Fibroblast of upper back skin (primary cell): ENCODE measurements around the gene EPRS1.
"Not testable (repeated sequence)": the region's sequence is repeated elsewhere in the genome, so short reads cannot be mapped to it uniquely, and the experiment has no call there.

Experiments used
- DNase-seq: peaks from one replicate; pipeline ENCODE4 v3.0.0-alpha.2; 2013

EPRS1 gene

GRCh38 chr1:220046052-220046930, at the start of gene EPRS1:
TSS of gene EPRS1 (minus strand) at chr1:220046505. CDS start at chr1:220046388, 117 bp downstream.
- peak; percentile 98 for DNase-seq

DNA sequence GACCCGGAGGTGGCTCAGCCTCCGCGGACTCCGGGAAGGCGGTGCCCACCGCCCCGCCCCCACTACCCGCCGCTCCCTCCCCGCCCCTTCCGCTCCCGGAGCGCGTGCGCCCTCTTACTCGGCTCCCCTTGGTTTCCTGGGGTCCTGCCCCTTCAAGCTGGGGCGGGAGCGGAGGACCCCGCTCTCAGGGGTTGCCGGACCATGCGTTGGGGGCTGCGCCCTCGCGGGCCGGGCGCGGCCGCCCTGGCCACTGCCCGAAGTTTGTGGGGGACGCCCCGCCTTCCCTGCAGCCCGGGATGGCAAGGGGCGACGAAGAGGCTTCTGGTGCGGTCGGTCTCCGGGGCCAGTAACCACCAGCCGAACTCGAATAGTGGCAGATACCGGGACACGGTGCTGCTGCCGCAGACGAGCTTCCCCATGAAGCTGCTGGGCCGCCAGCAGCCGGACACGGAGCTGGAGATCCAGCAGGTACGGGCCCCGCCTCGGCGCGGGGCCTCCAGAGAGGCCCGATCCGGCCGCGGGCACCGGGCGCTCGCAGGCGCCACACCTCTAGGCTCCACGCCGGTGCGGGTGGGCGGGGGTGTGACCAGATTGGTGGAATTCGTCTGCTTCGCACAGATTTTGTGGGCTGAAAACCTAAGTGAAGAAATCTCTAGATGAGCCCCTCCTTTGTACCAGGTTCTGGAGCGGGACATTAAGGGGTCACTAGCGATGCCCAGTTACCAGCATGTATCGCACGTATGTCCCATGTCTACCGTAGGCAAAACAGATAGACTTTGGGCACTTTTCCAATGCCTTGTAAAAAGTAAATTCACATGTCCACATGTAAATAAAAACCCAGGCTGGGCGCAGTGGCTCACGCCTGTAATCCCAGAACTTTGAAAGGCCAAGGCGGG, 48.0 kb upstream of the EPRS1 start, which contains the start of gene IARS2:
IARS2 (plus strand) TSS at position 117 of the 896 bp plus-strand sequence; CDS start at position 202, 85 bp downstream.
- peak; percentile 82 for DNase-seq

GRCh38 chr1:220093361-220094015, 47.2 kb upstream of the EPRS1 start:
- DNase-seq = no peak

- no peak for DNase-seq
Observed at GRCh38 chr1:220092694-220093093, 46.4 kb upstream of the EPRS1 start.

DNA sequence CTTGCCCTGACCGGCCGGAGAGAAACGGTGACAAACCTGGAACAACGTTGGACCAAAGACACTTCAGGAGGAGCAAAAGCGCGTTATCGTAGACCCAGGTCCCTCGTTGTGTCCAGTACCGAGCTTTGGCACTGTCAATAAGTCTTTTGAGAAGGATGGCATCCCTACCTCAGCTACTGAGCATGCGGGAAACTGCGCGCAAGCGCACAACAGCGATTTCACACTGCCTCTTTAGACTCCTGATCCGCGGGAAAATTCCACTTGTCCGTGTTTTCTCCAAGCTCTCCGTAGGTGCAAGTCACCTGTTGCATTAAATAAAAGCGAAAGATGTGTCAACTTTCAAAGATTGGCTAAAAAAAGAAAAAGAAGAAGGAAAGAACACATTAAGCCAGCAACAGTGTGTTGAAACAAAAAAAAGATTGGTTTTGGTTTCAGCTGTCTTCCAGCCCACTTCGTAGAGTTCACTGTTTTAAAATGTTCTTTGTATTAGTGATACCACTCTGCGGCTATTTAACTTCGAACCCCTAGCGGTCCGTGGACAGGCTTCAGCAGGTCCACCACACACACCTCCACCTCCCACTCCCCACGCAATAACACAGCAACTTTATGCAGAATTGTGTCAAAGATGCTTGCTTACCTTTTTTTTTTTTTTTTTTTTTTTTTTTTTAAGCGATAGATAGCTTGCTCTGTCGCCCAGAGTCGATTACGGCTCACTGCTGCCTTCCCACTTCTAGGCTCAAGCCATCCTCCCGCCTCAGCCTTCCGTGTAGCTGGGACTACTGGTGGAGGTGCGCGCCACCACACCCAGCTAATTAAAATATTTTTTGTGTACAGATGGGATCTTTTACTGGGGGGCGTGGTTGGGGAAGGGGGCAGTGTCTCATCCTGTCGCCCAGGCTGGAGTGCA, 43.6 kb upstream of the EPRS1 start, which contains the start of gene BPNT1:
BPNT1 (minus strand) TSS at position 139 of the 907 bp plus-strand sequence. CDS start 9,942 bp downstream, outside the sequence.
- peak; percentile 92 for DNase-seq

DNA sequence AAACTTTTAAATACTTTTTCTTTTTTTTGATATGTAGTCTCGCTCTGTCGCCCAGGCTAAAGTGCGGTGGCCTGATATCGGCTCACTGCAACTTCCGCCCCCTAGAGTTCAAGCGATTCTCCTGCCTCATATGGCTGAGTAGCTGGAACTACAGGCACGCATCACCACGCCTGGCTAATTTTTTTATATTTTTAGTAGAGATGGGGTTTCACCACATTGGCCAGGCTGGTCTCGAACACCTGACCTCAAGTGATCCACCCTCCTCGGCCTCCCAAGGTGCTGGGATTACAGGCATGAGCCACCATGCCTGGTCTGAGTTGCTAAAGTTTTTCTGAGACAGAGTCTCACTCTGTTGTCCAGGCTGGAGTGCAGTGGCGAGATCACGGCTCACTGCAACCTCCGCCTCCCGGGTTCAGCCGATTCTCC, 40.0 kb upstream of the EPRS1 start:
- DNase-seq = not testable (repeated sequence)

DNA sequence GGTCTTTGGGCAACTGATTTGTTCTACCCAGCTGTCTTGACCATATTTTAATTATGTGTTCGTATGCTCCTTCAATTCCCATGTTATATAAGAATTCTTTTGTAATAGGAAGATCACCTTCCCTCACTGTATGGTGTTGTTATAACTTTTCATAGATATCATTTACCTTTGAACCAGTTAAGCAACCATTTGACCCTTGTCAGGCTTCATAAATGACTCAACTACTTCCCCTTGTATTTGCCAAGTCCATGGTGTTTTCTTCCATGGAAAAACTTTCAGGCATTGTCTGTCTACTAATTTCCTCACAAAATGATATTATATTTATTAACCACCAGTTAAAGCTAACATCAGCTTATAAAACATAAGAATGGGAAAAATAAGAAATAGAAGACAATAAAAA, 38.2 kb upstream of the EPRS1 start:
- no peak for DNase-seq

- no peak for DNase-seq
Observed at GRCh38 chr1:220077887-220078286, 31.6 kb upstream of the EPRS1 start.

DNA sequence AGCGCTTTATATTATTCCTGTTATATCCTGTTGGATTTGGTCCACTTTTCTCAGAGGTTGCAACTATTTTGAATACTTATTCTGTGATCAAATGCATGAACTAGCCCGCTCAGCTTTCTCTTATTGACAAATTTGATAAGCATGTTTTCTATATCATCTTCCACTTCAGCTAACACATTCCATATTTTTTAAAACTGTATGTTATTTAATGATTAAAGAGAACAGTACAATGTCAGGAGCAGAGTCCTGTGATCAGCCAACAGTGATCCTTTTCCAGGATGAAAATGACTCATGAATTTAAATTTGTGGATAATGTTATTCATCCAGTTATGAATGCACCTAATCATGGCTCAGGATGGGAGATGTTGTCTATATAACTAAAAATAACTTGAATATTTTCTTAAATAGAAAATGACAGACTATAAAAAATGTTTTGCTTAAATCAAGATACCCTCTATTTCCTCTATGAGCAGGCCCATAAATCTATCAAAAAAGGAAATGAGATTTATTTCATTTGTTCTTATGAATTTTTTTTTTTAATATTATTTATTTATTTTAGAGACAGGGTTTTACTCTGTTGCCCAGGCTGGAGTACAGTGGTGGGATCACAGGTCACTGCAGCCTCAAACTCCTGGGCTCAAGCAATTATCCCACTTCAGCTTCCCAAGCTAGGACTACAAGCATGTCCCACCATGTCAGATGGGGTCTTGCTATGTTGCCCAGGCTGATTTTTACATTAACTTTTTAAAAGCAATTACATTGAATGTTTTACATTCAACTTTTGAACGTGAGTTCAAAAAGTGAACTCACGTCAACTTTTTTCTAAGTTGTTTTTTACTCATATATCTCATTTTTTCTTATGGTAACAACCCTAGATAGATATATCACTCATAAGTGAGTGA, 30.8 kb upstream of the EPRS1 start:
- DNase-seq = peak; percentile 23

GRCh38 chr1:220067269-220068204, 21.2 kb upstream of the EPRS1 start:
- DNase-seq = peak; percentile 75

- no peak for DNase-seq
Observed at GRCh38 chr1:220062629-220063028, 16.3 kb upstream of the EPRS1 start.

DNA sequence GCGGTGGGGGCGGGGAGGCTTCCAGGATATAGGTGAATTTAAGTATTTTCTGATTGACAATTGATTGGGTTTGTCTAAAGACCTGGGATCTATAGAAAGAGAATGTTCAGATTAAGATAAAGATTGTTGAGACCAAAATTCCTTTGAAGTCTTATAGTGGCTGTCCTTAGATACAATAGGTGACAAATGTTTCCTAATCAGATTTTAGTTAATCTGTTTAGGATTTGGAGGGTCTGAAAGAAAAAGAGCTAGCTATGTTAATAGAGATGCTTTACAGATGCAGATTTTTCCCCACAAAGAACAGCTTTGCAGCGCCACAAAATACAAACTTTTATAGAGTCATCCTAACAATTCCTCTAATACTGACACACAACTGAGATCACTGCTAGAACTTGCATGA, 14.6 kb upstream of the EPRS1 start:
- DNase-seq = no peak

DNA sequence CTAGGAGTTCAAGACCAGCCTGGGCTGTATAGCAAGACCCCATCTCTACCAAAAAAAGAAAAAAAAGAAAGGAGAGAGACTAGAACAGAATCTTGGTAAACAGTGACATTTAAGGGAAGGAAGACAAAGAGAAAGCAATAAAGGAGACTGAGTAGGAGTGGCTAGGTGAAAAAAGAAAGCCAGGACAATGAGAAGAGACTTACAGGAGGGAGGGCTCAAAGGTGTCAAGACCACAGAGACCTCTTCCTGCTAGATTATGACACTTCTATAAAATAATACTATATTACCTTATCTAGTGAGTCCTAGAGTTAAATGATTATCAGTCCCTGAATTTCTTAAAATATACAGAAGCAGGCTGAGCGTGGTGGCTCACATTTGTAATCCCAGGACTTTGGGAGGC, 10.1 kb upstream of the EPRS1 start:
- no peak for DNase-seq

DNA sequence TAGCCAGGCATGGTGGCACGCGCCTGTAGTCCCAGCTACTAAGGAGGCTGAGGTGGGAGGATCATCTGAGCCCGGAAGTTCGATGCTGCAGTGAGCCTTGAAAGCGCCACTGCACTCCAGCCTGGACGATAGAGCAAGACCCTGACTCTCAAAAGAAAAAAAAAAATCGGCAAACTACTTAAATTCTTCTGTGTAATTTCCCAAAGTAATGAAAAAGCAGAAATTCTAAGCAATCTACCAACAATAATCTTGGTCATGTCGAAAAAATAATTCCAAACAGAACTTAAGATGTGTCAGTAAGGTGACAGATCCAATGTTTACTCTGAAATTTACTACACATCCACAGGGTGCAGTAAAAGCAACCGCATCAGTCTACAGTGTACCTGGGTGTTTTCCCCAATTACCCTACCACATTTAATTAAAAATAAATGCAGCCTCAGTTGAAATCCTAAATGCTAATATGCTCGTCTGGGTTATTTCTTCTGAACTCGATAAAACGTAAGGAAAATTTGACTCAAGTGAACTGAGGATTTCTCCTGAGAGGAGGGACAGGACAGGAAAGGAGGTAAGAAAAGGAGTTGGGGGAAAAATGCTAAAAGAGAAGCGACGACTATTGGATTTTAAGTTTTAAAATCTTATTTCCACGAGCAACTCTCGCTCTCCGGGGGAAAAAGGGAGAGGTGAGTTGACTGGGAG, 801 bp downstream of the EPRS1 start:
- DNase-seq = no peak

DNA sequence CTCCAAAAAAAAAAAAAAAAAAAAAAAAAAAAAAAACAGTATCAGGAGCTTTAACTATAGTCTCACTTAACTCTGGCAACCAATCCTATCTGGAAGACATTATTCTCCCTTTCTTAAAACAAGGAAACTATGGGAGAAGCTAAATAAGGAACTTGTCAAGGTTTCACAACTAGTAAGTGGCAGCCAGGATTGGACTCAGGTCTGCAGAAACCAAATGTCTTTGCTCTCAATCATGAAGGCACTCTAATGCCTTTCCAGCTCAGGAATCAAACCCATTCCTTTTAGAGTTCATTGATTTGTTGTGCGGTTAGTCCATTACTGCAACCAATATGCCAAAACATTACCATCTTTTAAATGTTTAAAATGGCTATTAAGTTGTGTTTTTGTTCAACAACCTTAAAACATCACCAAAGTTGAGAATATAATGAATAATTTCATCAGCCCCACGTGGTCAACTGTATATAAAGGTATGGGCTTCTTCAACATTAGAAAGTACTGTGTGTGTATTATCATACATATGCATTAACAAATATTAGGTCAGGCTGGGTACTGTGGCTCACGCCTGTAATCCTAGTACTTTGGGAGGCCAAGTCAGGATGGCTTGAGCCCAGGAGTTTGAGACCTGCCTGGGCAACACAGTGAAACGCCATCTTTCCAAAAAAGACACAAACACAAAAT, 1.5 kb downstream of the EPRS1 start:
- no peak for DNase-seq

DNA sequence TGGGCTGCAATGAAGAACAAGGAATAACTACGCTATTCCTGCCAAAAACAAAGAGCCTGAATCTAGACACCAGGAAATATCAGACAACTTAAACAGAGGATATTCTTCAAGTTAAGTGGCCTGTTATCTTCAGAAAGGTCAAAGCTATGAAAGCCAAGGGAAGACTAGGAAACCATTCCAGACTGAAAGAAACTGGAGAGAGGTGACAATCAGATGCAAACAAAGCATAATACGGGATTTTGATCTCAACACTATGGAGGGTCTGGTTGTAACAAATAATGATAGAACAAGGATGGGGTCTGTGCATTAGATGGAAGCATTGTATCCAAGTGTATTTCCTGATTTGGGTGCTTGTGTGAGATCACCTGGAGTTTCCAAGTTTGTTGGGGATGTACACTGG, 2.7 kb downstream of the EPRS1 start:
- no peak for DNase-seq

DNA sequence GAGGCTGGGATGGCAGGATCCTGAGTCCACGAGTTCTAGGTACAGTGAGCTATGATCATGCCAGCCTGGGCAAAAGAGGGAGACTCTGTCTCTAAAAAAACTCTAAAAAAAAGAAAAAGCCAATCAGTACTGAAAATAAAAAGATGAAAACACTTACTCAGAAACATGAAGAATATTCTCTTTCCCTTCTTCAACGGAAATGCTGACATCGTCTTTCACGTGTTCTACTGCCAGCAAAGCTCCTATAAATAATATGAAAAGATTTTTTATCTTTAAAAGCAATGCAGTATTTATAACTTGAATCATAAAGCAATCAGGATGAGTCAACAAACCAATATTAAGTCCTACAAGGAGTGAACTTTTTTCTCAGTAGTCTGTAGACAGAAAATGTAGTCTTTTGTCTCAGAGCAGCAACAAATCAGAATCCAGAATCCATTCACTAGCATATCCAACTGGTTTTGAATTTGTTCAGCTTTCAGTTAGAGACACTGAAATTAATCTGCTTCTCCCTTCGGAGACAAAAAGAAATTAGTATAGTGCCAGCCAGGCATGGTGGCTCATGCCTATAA, 6.2 kb downstream of the EPRS1 start:
- DNase-seq = no peak

- DNase-seq = no peak
Observed at GRCh38 chr1:220038640-220039039, 7.7 kb downstream of the EPRS1 start.
